Naive thymus-derived CD8-positive, alpha-beta T cell (primary cell): ENCODE data around the gene LY6G6D. TPM values are rescaled to one million over a fixed set of nuclear protein-coding genes. Genes with fewer than 3 reads are reported as not detected.
A peak's percentile ranks its signal among the peaks of the same experiment; 100 is the strongest.

Experiments used
- ATAC-seq, 2 donors: fragments of 150-1000 bp; cut with Tn5 transposase in 1 of 2; sonication (Bioruptor Pico), chemical (Tn5 transposase) in 1 of 2; 1 replicate in 1 of 2; 2 replicates in 1 of 2; pipeline ENCODE4 v1.10.0; 2021; ENCODE audit warnings: mild to moderate bottlenecking in 2 of 2, moderate library complexity in 2 of 2
- POLR2A ChIA-PET: fragments of 350-600 bp; sonication (Branson Sonifier 250); formaldehyde crosslinking; loops from one replicate; lab custom pipeline; 2021; ENCODE audit warnings: antibody characterized with exemption; lab: Charles Lee
- DNase-seq, 10 donors: peaks; one replicate each; pipeline versions ENCODE4 v3.0.0 to v3.0.0-alpha.2; 2020 to 2022
- H3K27ac Mint-ChIP-seq, 10 donors: one replicate each; pipeline ENCODE4 v1.8.0; 2020 to 2022; ENCODE audit warnings: mild to moderate bottlenecking in 10 of 10, mixed read lengths in 10 of 10, moderate library complexity in 4 of 10, inconsistent platforms in 1 of 10
- H3K27me3 Mint-ChIP-seq, 5 donors: one replicate each; pipeline ENCODE4 v1.8.0; 2021 to 2022; ENCODE audit warnings: mixed read lengths in 5 of 5
- H3K36me3 Mint-ChIP-seq, 3 donors: one replicate each; pipeline ENCODE4 v1.8.0; 2020 to 2022; ENCODE audit warnings: mixed read lengths in 3 of 3, mild to moderate bottlenecking in 2 of 3, inconsistent platforms in 1 of 3
- H3K4me1 Mint-ChIP-seq, 4 donors: one replicate each; pipeline ENCODE4 v1.8.0; 2021 to 2022; ENCODE audit warnings: mixed read lengths in 4 of 4
- H3K4me3 Mint-ChIP-seq, 10 donors: one replicate each; pipeline ENCODE4 v1.8.0; 2020 to 2022; ENCODE audit warnings: mild to moderate bottlenecking in 10 of 10, mixed read lengths in 10 of 10, moderate library complexity in 6 of 10, inconsistent platforms in 1 of 10
- H3K9me3 Mint-ChIP-seq, 9 donors: one replicate each; pipeline ENCODE4 v1.8.0; 2020 to 2022; ENCODE audit warnings: mixed read lengths in 9 of 9, mild to moderate bottlenecking in 3 of 9, inconsistent platforms in 1 of 9, moderate library complexity in 1 of 9
- polyA plus RNA-seq, 3 donors: library from polyadenylated mRNA; unstranded; fragments of 300-500 nt; fragmentation: Illumina TruSeq; gene quantifications; one replicate each; pipeline ENCODE4 v1.2.3, GENCODE V29; 2021
- total RNA-seq, 8 experiments: library from RNA in 2 of 8; stranded (reverse) in 2 of 8; gene quantifications; one replicate each; pipeline ENCODE4 v1.2.3 and lab custom pipeline; 2021 to 2026

Gene LY6G6D
- total and polyA plus RNA-seq, 5 experiments from 2014 or later: not detected

DNA sequence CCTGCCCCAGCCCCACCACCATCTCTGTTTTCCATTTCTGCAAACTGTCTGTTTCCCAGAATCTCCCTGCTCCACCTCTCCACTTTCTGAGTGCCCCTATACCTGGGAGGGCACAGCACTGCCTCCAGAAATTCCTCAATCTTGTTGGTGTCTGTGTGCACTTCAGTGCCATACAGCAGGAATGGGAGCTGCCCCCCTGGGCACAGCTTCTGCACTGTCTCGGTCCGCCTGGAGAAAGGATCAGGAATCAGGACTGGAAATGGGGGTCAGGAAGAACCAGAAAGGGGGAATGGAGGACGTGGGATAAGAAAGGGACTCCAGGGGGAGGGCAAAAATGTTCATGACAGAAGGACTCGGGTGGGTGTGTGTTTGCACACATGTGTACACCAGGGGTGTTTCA is 18.6 kb downstream of the LY6G6D start:
- H3K36me3 Mint-ChIP-seq: peaks cover 0 to 30% (median 6%) of the 10 kb centered on the region in 3 donors
- no peaks in the 10 kb centered on the region for H3K9me3 Mint-ChIP-seq
- peak overlapping the region in 6 of 10 donors; percentile 40 to 84 (median 76) for H3K27ac Mint-ChIP-seq
- peaks cover 46 to 80% (median 73%) of the 10 kb centered on the region in 4 donors for H3K4me1 Mint-ChIP-seq
- POLR2A ChIA-PET: interaction anchor here (1.5 kb wide), 1 partner anchor 11 kb away, joined by 3 read pairs; the partner anchor contains the start of gene MPIG6B
- ATAC-seq (no peak), DNase-seq (no peak)
- no peaks in the 10 kb centered on the region for H3K27me3 Mint-ChIP-seq
- peak overlapping the region in 8 of 10 donors; percentile 89 to 98 (median 98) for H3K4me3 Mint-ChIP-seq

DNA sequence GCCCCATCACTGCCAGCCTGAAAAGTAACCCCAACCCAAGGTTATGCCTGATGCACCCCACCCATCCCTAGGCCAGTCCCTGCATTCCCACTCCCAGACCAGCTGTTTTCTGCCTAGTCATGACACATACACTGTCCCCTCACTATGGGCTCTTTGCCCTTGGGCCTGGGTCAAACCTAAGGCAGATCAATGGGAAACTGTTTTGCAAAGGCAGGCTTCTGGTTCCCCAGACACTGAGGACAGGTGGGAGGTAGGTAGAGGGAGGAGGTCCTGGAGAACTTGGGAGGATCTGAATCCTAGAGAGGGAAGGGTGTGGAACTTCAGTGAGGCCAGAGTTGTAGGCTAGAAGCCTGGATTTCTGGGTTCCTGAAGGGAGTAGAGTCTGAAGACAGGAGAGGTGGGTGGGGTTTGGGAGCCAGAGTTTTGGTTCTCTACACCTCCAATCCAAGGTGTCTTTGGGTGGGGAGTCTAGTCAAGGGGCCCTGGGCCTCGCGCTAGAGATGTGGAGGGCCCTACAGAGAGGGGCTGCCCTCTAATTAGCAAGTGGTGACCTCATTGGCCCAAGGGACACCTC is 19.2 kb downstream of the LY6G6D start:
- no peaks in the 10 kb centered on the region for H3K27me3 Mint-ChIP-seq
- POLR2A ChIA-PET: interaction anchor here (1.5 kb wide), 1 partner anchor 11 kb away, joined by 3 read pairs; the partner anchor contains the start of gene MPIG6B
- H3K27ac Mint-ChIP-seq: peak overlapping the region; percentile 47 to 97 (median 86)
- peaks cover 0 to 30% (median 6%) of the 10 kb centered on the region in 3 donors for H3K36me3 Mint-ChIP-seq
- peaks cover 49 to 80% (median 73%) of the 10 kb centered on the region in 4 donors for H3K4me1 Mint-ChIP-seq
- ATAC-seq: peak in 1 of 2 donors; percentile 8
- DNase-seq: no peak
- peak overlapping the region; percentile 89 to 99 (median 98) for H3K4me3 Mint-ChIP-seq
- no peaks in the 10 kb centered on the region for H3K9me3 Mint-ChIP-seq

DNA sequence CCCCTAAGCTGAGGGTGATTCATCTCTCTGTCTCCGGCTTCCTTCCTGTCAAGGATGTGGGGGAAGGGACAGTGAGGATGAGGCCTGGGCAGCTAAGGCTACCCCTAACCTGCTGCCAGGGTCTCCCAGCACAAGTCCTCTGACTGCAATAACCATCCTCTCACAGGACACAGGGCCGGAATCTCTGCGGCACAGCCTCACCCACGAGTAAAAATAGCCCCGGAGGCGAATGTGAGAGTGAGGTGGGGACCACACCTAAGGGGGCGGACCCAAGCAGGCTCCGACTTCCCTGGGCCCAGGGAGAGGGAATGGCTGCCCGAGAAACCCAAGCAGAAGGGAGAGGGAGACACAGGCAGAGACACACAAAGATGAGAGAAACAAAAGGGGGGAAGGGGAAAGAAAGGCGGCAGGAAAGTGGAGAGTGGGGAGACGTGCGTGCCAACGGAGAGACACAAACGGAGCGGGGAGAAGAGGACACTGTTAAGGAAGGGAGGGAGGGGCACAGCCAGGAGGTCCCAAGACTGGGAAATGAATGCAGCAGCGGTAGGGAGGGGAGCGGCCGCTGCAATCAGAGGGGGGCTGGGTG is 19.8 kb downstream of the LY6G6D start:
- H3K27ac Mint-ChIP-seq: peak overlapping the region; percentile 75 to 97 (median 90)
- POLR2A ChIA-PET: interaction anchor here (0.6 to 1.5 kb wide), 6 partner anchors 12 to 80 kb away, joined by 3 to 7 read pairs (median 4); partner anchors contain the start of genes HSPA1A, HSPA1L, LSM2 and MPIG6B
- ATAC-seq: peak in 1 of 2 donors; percentile 0
- DNase-seq: peak in 4 of 10 donors; percentile 23 to 55 (median 36)
- peaks cover 0 to 30% (median 6%) of the 10 kb centered on the region in 3 donors for H3K36me3 Mint-ChIP-seq
- H3K4me3 Mint-ChIP-seq: peak overlapping the region; percentile 89 to 99 (median 98)
- no peaks in the 10 kb centered on the region for H3K9me3 Mint-ChIP-seq
- H3K27me3 Mint-ChIP-seq: no peaks in the 10 kb centered on the region
- peaks cover 53 to 80% (median 77%) of the 10 kb centered on the region in 4 donors for H3K4me1 Mint-ChIP-seq

DNA sequence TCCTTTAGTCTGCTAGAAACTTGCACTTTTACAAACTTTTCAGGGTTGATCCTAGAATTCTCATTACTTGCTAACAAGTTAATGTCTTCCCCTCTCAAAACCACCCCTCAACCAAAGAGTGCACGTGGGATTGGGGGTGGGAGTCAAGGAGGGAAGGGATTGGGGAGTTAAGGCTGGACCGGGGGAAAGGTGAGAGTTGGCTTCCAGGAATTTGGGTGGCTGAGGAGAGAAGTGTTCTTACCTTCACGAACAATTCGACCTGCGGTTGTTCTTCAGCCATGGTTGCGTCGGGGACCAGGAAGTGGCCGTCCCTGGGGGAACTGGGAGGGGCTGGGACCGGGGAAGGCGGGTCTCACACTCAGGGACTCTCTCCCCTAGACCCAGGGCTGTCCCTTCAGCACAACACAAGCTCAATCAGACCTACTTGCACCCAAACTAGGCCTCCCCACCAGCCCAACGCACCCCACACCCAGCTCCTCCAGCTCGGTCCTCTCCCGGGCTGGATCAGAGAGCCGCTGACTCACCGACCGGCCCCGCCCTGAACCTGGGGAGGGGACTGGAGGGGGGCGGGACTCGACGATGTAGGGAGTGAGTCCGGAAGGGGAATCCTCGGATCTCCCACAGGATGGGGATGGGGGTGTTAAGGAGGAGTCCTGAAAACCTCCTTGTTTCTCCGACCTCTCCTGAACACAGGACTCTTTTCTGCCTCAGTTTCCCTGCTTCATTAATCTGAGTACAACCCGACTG is 21.0 kb downstream of the LY6G6D start, which contains the start of gene CLIC1:
Gene CLIC1, minus strand, starts transcription at position 510 of the 747 bp plus-strand sequence. Its CDS starts 230 bp downstream, at position 280.
- ATAC-seq: peak; percentile 2 to 16
- peaks cover 0 to 26% (median 6%) of the 10 kb centered on the region in 3 donors for H3K36me3 Mint-ChIP-seq

DNA sequence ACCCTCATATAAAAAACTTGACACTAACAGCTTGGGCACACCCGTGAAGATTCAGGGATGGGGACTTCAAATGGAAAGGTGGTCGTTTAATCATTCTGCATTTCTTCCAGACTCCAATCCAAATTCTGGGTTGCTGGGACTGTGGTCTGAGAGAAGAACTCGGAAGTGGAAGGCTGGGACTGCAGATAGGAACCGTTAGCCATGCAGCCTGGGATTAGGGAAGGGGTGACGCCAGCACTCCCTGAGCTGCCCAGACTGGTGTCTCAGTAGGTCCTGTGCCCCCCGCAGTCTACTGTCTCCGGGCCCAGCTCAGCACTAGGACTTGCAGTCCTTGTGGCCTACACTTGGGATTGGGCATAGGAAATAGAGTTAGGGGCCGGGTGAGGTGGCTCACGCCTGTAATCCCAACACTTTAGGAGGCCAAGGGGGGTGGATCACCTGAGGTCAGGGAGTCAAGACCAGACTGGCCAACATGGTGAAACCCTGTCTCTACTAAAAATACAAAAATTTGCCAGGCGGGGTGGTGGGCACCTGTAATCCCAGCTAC is 21.7 kb downstream of the LY6G6D start:
- ATAC-seq (no peak), DNase-seq (no peak)
- POLR2A ChIA-PET: interaction anchor here (0.5 to 3.9 kb wide), 9 partner anchors 8 to 468 kb away, joined by 3 to 24 read pairs (median 3); partner anchors contain the start of genes DDAH2, LSM2 and VARS1
- H3K4me3 Mint-ChIP-seq: peak overlapping the region; percentile 89 to 99 (median 98)
- peaks cover 53 to 86% (median 77%) of the 10 kb centered on the region in 4 donors for H3K4me1 Mint-ChIP-seq
- H3K27me3 Mint-ChIP-seq: no peaks in the 10 kb centered on the region
- H3K27ac Mint-ChIP-seq: peak overlapping the region; percentile 71 to 97 (median 90)
- peaks cover 0 to 19% (median 6%) of the 10 kb centered on the region in 3 donors for H3K36me3 Mint-ChIP-seq
- no peaks in the 10 kb centered on the region for H3K9me3 Mint-ChIP-seq

More for the DNA sequence above, 21.0 kb downstream of the LY6G6D start, which contains the start of gene CLIC1:
- POLR2A ChIA-PET: interaction anchor here (1.0 to 2.1 kb wide), 7 partner anchors 59 to 95 kb away, joined by 3 to 9 read pairs (median 4); partner anchors contain the start of genes HSPA1A, HSPA1L, LSM2 and VARS1
- no peaks in the 10 kb centered on the region for H3K27me3 Mint-ChIP-seq
- peak within 1 kb of the TSS; percentile 83 to 97 (median 91) for H3K27ac Mint-ChIP-seq
- peaks cover 53 to 84% (median 77%) of the 10 kb centered on the region in 4 donors for H3K4me1 Mint-ChIP-seq
- H3K9me3 Mint-ChIP-seq: no peaks in the 10 kb centered on the region
- H3K4me3 Mint-ChIP-seq: peak within 1 kb of the TSS; percentile 89 to 99 (median 98)
- peak in 8 of 10 donors; percentile 35 to 76 (median 53) for DNase-seq

DNA sequence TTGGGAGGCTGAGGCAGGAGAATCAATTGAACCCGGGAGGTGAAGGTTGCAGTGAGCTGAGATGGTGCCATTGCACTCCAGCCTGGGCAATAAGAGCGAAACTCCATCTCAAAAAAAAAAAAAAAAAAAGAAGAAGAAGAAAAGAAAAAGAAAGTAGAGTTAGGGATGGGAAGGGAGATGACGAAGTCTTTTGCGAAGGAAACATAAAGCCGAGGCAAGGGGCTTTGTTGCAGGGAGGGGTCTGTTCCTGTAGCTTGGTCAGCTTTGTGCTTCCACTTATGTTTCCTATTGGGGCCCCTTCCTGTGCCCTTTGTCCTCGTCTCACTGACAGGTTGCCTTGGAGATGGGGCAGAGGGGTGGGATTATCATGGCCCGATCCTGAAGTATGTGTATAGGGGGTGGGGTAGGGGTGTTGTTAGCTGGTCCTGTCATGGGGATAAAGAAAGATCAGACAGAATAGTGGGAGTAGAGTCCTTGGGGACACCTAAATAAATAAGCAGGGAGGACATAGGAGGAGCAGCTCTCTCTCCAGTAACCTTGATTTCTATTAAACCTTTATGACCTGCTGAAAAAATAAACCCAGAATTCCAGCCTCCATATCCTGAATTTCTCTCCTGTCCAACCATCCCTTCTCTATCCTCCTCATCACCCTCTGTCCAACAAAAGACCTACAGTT is 22.3 kb downstream of the LY6G6D start:
- H3K4me1 Mint-ChIP-seq: peaks cover 53 to 81% (median 76%) of the 10 kb centered on the region in 4 donors
- peak overlapping the region; percentile 89 to 99 (median 98) for H3K4me3 Mint-ChIP-seq
- peaks cover 0 to 13% (median 1%) of the 10 kb centered on the region in 3 donors for H3K36me3 Mint-ChIP-seq
- H3K27ac Mint-ChIP-seq: peak overlapping the region; percentile 43 to 97 (median 86)
- H3K9me3 Mint-ChIP-seq: no peaks in the 10 kb centered on the region
- ATAC-seq (no peak), DNase-seq (no peak)
- no peaks in the 10 kb centered on the region for H3K27me3 Mint-ChIP-seq
- POLR2A ChIA-PET: interaction anchor here (0.5 to 3.9 kb wide), 18 partner anchors 8 to 468 kb away, joined by 3 to 24 read pairs (median 4); partner anchors contain the start of genes ABHD16A, DDAH2, LSM2 and VARS1

DNA sequence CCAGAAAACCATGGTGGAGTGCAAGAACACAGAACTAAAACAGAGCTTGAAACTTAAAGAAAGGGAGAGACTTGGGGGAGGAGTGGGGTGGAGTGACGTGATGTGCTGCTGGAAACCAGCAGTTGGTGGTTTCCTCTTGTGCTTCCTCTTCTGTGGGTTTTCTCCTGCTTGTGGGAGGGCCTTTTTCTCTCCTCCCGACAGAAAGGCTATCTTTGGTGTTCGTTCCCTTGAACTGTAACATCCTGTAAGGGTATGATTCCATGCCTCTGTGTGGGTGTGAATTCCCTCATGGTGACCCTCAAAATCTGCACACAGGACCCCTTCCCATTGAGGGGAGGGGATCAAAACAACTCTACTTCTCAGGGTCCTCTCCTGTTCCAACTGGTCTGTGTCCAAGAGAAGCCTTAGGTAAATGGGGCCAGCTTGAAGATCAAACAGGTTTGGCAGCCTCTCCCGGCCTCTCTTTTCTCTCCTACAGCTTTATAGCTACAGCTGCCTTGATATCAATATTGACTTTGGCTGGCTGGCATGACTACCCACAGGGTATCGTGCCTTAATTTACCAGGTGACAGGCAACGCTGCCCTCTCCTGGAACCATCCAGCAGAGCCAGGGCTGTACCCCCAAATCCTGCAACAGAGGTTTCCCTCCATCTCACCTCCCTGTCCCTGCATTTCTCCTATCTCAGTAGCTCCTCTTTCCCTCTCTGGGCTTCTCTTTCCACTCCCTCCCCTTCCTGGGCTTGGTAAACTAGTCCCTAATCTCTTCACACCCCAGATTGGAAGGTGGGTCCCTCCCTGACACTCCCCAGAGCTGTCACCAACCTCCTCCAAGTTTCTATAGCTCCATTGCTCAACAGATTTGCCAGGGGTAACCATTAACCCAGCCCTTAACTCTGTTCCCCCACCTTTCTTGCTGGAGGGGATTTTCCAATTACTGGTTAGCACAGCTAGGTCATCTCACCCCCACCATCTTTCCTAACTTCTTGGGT is 23.1 kb downstream of the LY6G6D start:
- Mint-ChIP-seq H3K4me1 (peaks cover 57 to 78% (median 73%) of the 10 kb centered on the region in 4 donors), H3K27ac (peak overlapping the region; percentile 43 to 97 (median 86))

DNA sequence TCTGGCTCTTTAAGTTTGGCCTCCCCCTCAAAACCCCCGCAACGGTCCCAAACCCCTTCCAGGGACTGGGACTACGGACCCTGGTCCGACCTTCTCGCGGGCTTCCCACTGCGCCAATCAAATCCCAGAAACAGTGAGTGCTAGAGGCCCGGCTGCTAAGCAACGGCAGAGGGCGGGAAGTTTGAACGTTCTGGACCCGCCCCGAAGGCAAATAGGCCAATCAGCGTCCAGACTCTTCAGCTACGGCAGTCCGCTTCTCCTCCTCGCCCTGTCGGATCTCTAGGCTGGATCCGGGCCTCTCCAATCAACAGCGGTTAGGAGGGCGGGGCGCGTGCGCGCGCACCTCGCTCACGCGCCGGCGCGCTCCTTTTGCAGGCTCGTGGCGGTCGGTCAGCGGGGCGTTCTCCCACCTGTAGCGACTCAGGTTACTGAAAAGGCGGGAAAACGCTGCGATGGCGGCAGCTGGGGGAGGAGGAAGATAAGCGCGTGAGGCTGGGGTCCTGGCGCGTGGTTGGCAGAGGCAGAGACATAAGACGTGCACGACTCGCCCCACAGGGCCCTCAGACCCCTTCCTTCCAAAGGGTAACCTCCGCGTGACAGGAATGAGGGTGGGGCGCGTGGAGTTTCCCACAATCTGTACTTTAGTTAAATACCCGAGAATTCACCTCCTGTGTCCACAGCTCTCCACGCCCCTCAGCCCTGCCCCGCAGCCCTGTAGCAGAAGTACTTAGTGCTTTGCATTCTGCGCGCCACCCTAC is 24.7 kb downstream of the LY6G6D start, which contains the start of gene MSH5:
Gene MSH5, plus strand, starts transcription at position 367 of the 758 bp plus-strand sequence. CDS start 462 bp downstream, outside the sequence.
- POLR2A ChIA-PET: interaction anchor here (0.6 to 3.9 kb wide), 12 partner anchors 11 to 106 kb away, joined by 3 to 24 read pairs (median 4); partner anchors contain the start of genes ABHD16A, BAG6, DDAH2 and LSM2

More for the DNA sequence above, 23.1 kb downstream of the LY6G6D start:
- DNase-seq (peak in 9 of 10 donors; percentile 52 to 80 (median 71)), ATAC-seq (peak; percentile 35 to 49)
- no peaks in the 10 kb centered on the region for H3K27me3 Mint-ChIP-seq
- H3K4me3 Mint-ChIP-seq: peak overlapping the region; percentile 89 to 99 (median 98)
- peaks cover 0 to 8% (median 1%) of the 10 kb centered on the region in 3 donors for H3K36me3 Mint-ChIP-seq
- H3K9me3 Mint-ChIP-seq: no peaks in the 10 kb centered on the region
- POLR2A ChIA-PET: interaction anchor here (0.6 to 3.9 kb wide), 17 partner anchors 9 to 240 kb away, joined by 3 to 24 read pairs (median 4); partner anchors contain the start of genes ABHD16A, DDAH2, LSM2 and VARS1

More for the DNA sequence above, 24.7 kb downstream of the LY6G6D start, which contains the start of gene MSH5:
- peak; percentile 86 to 97 (median 93) for DNase-seq
- peaks cover 0 to 2% (median 0%) of the 10 kb centered on the region in 3 donors for H3K36me3 Mint-ChIP-seq
- peak within 1 kb of the TSS; percentile 92 to 99 (median 98) for H3K4me3 Mint-ChIP-seq
- peak; percentile 91 to 94 for ATAC-seq
- H3K9me3 Mint-ChIP-seq: no peaks in the 10 kb centered on the region
- H3K4me1 Mint-ChIP-seq: peaks cover 49 to 62% (median 58%) of the 10 kb centered on the region in 4 donors
- H3K27me3 Mint-ChIP-seq: no peaks in the 10 kb centered on the region
- peak within 1 kb of the TSS; percentile 71 to 97 (median 91) for H3K27ac Mint-ChIP-seq
